Panc1 (cell line): ENCODE results near the gene MPZL1. TPM values are rescaled to one million over a fixed set of nuclear protein-coding genes. Genes with fewer than 3 reads are reported as not detected.

ENCODE experiments used
- ATAC-seq: fragments of 200-7000 bp; cut with Tn5 transposase; 2 replicates; pipeline ENCODE4 v1.9.1; 2020; ENCODE audit warnings: mild to moderate bottlenecking, moderate library complexity
- BruUV-seq: library from RNA; stranded (reverse); fragments of 400-500 nt; replicated peaks from 2 replicates; lab custom pipeline; 2021; lab: Mats Ljungman, UMichigan
- CTCF ChIA-PET: fragments of 300-600 bp; sonication (Branson Sonifier 250); formaldehyde crosslinking; loops from one replicate; lab custom pipeline; 2022; ENCODE audit warnings: antibody characterized with exemption; lab: Charles Lee
- POLR2A ChIA-PET: fragments of 300-600 bp; sonication (Branson Sonifier 250); formaldehyde crosslinking; loops from one replicate; lab custom pipeline; 2022; ENCODE audit warnings: antibody characterized with exemption; lab: Charles Lee
- DNase-seq: peaks from one replicate; pipeline ENCODE4 v3.0.0-alpha.2; 2010; ENCODE audit warnings: low read depth, low spot score
- H3K27ac ChIP-seq: 2 replicates; pipeline ENCODE4 v1.5.1; 2011; ENCODE audit warnings: mild to moderate bottlenecking, low read length, inconsistent platforms
- H3K27me3 ChIP-seq: fragments of 200-500 bp; sonication (Bioruptor generic); 2 replicates; pipeline ENCODE4 v1.6.0; 2014; ENCODE audit warnings: low read length, inconsistent platforms; ENCODE audit not compliant: control insufficient read depth, insufficient read depth
- H3K36me3 ChIP-seq: fragments of 200-500 bp; sonication (Bioruptor generic); 2 replicates; pipeline ENCODE4 v1.5.1; 2014; ENCODE audit warnings: inconsistent platforms, mild to moderate bottlenecking, low read length, moderate library complexity; ENCODE audit not compliant: control insufficient read depth, insufficient read depth
- H3K4me1 ChIP-seq: 2 replicates; pipeline ENCODE4 v1.5.1; 2011; ENCODE audit warnings: inconsistent platforms, mild to moderate bottlenecking, low read length, moderate library complexity; ENCODE audit not compliant: control insufficient read depth, insufficient read depth
- H3K4me3 ChIP-seq, 2 experiments: 2 replicates each; pipeline ENCODE4 v1.5.1; 2011 to 2012; ENCODE audit warnings: low read depth in 2 of 2, low read length in 2 of 2, mild to moderate bottlenecking in 2 of 2, inconsistent platforms in 1 of 2, moderate library complexity in 1 of 2
- H3K9me3 ChIP-seq: fragments of 200-500 bp; sonication (Bioruptor generic); 2 replicates; pipeline ENCODE4 v1.5.1; 2014; ENCODE audit warnings: low read depth, mild to moderate bottlenecking, inconsistent platforms, low read length, moderate library complexity; ENCODE audit not compliant: control insufficient read depth, insufficient read depth
- POLR2AphosphoS5 ChIP-seq: IDR thresholded peaks from 2 replicates; pipeline ENCODE4 v1.6.1; 2012; ENCODE audit warnings: mild to moderate bottlenecking, low read depth, low read length, moderate library complexity
- SIN3A ChIP-seq: IDR thresholded peaks from 2 replicates; pipeline ENCODE4 v1.6.1; 2012; ENCODE audit warnings: low read depth, mild to moderate bottlenecking, low read length, moderate library complexity, borderline replicate concordance; ENCODE audit not compliant: insufficient read depth
- TCF7L2 ChIP-seq: IDR thresholded peaks from 2 replicates; pipeline ENCODE4 v1.6.1; 2011; ENCODE audit warnings: mild to moderate bottlenecking, low read depth, low read length, inconsistent platforms
- in situ Hi-C: cut with HindIII; loops from 2 replicates; pipeline ENCODE4 v1.10.0; 2016; ENCODE audit warnings: low sequenced_read_pairs, low pct_unique_long_range_greater_than_20kb
- intact Hi-C: fragments of 100-400 bp; cut with micrococcal nuclease; formaldehyde crosslinking; loops from one replicate; pipeline ENCODE4 v1.10.0; 2022; ENCODE audit not compliant: unreplicated experiment
- total RNA-seq: library from RNA; stranded (reverse); gene quantifications from one replicate; pipeline ENCODE4 v1.2.1, GENCODE V29; 2021; ENCODE audit not compliant: unreplicated experiment
- TF ChIP-seq, protein P1 (sequence below): fragments of 450-650 bp; IDR thresholded peaks from 2 replicates; pipeline ENCODE4 v1.5.1; 2017; ENCODE audit warnings: mild to moderate bottlenecking
- TF ChIP-seq, protein P2 (sequence below), 2 experiments: IDR thresholded peaks; 2 replicates each; pipeline ENCODE4 v1.6.1; 2011 to 2012; ENCODE audit warnings: low read depth in 2 of 2, control low read depth in 1 of 2, low read length in 1 of 2, mild to moderate bottlenecking in 1 of 2, moderate library complexity in 1 of 2; ENCODE audit not compliant: insufficient read depth in 1 of 2

MPZL1 gene
- total RNA-seq, 1 experiment from 2014 or later: 72.0 TPM

DNA sequence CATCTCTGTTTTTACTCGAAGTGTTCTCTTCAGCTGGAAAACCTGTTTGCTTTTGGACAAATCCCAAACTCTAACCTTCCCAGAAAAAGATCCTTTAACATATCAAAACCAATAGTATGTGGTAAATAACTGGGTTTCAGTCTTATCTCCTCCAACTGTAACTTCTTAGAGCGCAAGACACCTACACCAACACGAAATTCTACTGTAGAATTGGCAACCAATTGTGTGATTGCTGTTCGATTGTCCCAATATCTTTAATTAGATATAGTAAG lies 5.8 kb upstream of the MPZL1 start:
- DNase-seq: no peak
- no peaks in the 10 kb centered on the region for H3K36me3 ChIP-seq
- in situ Hi-C loops: no loop called here
- H3K27ac ChIP-seq: peak overlapping the region; percentile 81
- H3K27me3 ChIP-seq: no peaks in the 10 kb centered on the region
- POLR2A ChIA-PET: interaction anchor here (0.7 kb wide), 1 partner anchor 372 kb away, joined by 10 read pairs; no protein-coding TSS in a partner anchor
- no TSS peak for BruUV-seq
- H3K4me3 ChIP-seq: peak overlapping the region; percentile 92 to 94
- no peak for ATAC-seq
- H3K4me1 ChIP-seq: peaks cover 9% of the 10 kb centered on the region; the same call in 1 of the 2 replicates
- H3K9me3 ChIP-seq: no peaks in the 10 kb centered on the region
- CTCF ChIA-PET: interaction anchor here (0.7 kb wide), 1 partner anchor 57 kb away, joined by 6 read pairs; no protein-coding TSS in a partner anchor
- TF ChIP-seq, protein P1, sequence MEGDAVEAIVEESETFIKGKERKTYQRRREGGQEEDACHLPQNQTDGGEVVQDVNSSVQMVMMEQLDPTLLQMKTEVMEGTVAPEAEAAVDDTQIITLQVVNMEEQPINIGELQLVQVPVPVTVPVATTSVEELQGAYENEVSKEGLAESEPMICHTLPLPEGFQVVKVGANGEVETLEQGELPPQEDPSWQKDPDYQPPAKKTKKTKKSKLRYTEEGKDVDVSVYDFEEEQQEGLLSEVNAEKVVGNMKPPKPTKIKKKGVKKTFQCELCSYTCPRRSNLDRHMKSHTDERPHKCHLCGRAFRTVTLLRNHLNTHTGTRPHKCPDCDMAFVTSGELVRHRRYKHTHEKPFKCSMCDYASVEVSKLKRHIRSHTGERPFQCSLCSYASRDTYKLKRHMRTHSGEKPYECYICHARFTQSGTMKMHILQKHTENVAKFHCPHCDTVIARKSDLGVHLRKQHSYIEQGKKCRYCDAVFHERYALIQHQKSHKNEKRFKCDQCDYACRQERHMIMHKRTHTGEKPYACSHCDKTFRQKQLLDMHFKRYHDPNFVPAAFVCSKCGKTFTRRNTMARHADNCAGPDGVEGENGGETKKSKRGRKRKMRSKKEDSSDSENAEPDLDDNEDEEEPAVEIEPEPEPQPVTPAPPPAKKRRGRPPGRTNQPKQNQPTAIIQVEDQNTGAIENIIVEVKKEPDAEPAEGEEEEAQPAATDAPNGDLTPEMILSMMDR: no peak
- TF ChIP-seq POLR2AphosphoS5 (no peak), SIN3A (no peak), TCF7L2 (no peak)
- TF ChIP-seq, protein P2, sequence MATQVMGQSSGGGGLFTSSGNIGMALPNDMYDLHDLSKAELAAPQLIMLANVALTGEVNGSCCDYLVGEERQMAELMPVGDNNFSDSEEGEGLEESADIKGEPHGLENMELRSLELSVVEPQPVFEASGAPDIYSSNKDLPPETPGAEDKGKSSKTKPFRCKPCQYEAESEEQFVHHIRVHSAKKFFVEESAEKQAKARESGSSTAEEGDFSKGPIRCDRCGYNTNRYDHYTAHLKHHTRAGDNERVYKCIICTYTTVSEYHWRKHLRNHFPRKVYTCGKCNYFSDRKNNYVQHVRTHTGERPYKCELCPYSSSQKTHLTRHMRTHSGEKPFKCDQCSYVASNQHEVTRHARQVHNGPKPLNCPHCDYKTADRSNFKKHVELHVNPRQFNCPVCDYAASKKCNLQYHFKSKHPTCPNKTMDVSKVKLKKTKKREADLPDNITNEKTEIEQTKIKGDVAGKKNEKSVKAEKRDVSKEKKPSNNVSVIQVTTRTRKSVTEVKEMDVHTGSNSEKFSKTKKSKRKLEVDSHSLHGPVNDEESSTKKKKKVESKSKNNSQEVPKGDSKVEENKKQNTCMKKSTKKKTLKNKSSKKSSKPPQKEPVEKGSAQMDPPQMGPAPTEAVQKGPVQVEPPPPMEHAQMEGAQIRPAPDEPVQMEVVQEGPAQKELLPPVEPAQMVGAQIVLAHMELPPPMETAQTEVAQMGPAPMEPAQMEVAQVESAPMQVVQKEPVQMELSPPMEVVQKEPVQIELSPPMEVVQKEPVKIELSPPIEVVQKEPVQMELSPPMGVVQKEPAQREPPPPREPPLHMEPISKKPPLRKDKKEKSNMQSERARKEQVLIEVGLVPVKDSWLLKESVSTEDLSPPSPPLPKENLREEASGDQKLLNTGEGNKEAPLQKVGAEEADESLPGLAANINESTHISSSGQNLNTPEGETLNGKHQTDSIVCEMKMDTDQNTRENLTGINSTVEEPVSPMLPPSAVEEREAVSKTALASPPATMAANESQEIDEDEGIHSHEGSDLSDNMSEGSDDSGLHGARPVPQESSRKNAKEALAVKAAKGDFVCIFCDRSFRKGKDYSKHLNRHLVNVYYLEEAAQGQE (IDR thresholded peaks at IDR 0.05; ENCODE audit: insufficient read depth in 1 of 2, low read depth in 2 of 2, low read length in 1 of 2): no peak
- intact Hi-C loops: no loop called here

DNA sequence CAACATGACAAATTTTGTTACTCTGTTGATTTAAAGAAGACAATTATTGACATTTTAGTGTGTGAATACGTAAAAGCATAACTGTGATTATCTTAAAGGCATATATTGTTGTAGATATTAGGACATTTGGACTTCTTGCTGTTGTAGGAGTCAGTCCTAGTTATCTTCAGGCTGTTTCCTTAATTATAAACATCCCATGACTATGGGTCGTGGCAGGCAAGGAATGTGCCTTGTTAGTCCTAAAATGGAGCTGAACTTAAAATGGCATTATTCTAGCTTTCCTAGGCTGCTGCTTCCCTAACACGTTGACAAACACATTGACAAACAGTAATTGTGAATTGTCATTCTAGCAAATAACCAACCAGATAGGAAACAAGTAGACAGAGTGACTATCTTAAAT lies 4.4 kb upstream of the MPZL1 start:
- DNase-seq (no peak), ATAC-seq (no peak)
- no peaks in the 10 kb centered on the region for H3K36me3 ChIP-seq
- TF ChIP-seq, protein P2 (IDR thresholded peaks at IDR 0.05; ENCODE audit: insufficient read depth in 1 of 2, low read depth in 2 of 2, low read length in 1 of 2): no peak
- TF ChIP-seq TCF7L2 (no peak), SIN3A (no peak), POLR2AphosphoS5 (no peak)
- TF ChIP-seq, protein P1: no peak
- in situ Hi-C loops: no loop called here
- ChIA-PET POLR2A (no interaction called here), CTCF (interaction anchor here (0.5 kb wide), 1 partner anchor 1228 kb away, joined by 3 read pairs; no protein-coding TSS in a partner anchor)
- no TSS peak for BruUV-seq
- H3K27ac ChIP-seq: peak overlapping the region; percentile 60
- H3K4me1 ChIP-seq: peaks cover 9% of the 10 kb centered on the region; the same call in 1 of the 2 replicates
- H3K27me3 ChIP-seq: no peaks in the 10 kb centered on the region
- H3K9me3 ChIP-seq: no peaks in the 10 kb centered on the region
- intact Hi-C loops: no loop called here
- no peak overlapping the region for H3K4me3 ChIP-seq
